Activated CD8-positive, alpha-beta memory T cell treated with anti-CD3 and anti-CD28 coated beads for 4 hours (primary cell): ENCODE data around the gene ZFP69.
A peak's percentile ranks its signal among the peaks of the same experiment; 100 is the strongest.

Experiments
- DNase-seq, 2 donors: peaks; one replicate each; pipeline ENCODE4 v3.0.0-alpha.2; 2020; ENCODE audit warnings: low read depth in 2 of 2

ZFP69 gene

GRCh38 chr1:40508375-40509341 is 31.6 kb downstream of the ZFP69 start, which contains the start of gene EXO5:
TSS of gene EXO5 (plus strand) at chr1:40508767. CDS start at chr1:40514545, 5,778 bp downstream.
- peak; percentile 73 to 79 for DNase-seq

GRCh38 chr1:40519517-40519916 is 42.4 kb downstream of the ZFP69 start:
- no peak for DNase-seq

GRCh38 chr1:40530735-40531380 is 53.8 kb downstream of the ZFP69 start:
- DNase-seq, result no peak

- peak; percentile 74 to 79 for DNase-seq
Measured at GRCh38 chr1:40531381-40532061, 54.4 kb downstream of the ZFP69 start, which contains the start of gene ZNF684. TSS of gene ZNF684 (plus strand) at chr1:40531637. CDS start at chr1:40533167, 1,530 bp downstream.

GRCh38 chr1:40532062-40532389 is 54.9 kb downstream of the ZFP69 start:
- DNase-seq, result no peak

GRCh38 chr1:40532844-40533424 is 55.8 kb downstream of the ZFP69 start:
- DNase-seq, result no peak

- no peak for DNase-seq
Measured at GRCh38 chr1:40534589-40534988, 57.5 kb downstream of the ZFP69 start.

GRCh38 chr1:40535732-40536131 is 58.6 kb downstream of the ZFP69 start:
- DNase-seq, result no peak

GRCh38 chr1:40539338-40539737 is 62.2 kb downstream of the ZFP69 start:
- no peak for DNase-seq
